GM13977 (cell line): Measurements from ENCODE around the gene SF1.
A peak's percentile ranks its signal among the peaks of the same experiment; 100 is the strongest.

Experiments used
- DNase-seq: peaks from one replicate; pipeline ENCODE4 v3.0.0; 2012; ENCODE audit warnings: low spot score
- CTCF ChIP-seq: IDR thresholded peaks from 2 replicates; pipeline ENCODE4 v1.5.1; 2012; ENCODE audit warnings: mild to moderate bottlenecking, control low read depth; ENCODE audit not compliant: insufficient read depth; ENCODE audit errors: extremely low read depth, missing control alignments
- in situ Hi-C: fragments of 300-500 bp; cut with MboI; formaldehyde crosslinking; loops from one replicate; pipeline ENCODE4 v1.12.0; 2022; ENCODE audit warnings: low sequenced_read_pairs, low pct_unique_long_range_greater_than_20kb, mixed read lengths, inconsistent platforms; ENCODE audit not compliant: unreplicated experiment

The SF1 gene

GRCh38 chr11:64788321-64789215 is 10.2 kb upstream of the SF1 start:
- peak; percentile 18 for DNase-seq
- in situ Hi-C loops, result no loop called here
- no peak for TF ChIP-seq CTCF

- TF ChIP-seq CTCF, result peak; percentile 84
- in situ Hi-C loops, result no loop called here
- peak; percentile 82 for DNase-seq
Measured at GRCh38 chr11:64787526-64788320, 9.4 kb upstream of the SF1 start.

- TF ChIP-seq CTCF, result no peak
- no peak for DNase-seq
- in situ Hi-C loops, result no loop called here
Measured at GRCh38 chr11:64786308-64786707, 8.0 kb upstream of the SF1 start.

GRCh38 chr11:64784813-64785581 is 6.7 kb upstream of the SF1 start:
- no peak for TF ChIP-seq CTCF

GRCh38 chr11:64778223-64778472 is 194 bp downstream of the SF1 start:
- no peak for TF ChIP-seq CTCF
- no peak for DNase-seq
- in situ Hi-C loops, result no loop called here

More at GRCh38 chr11:64784813-64785581, 6.7 kb upstream of the SF1 start:
- DNase-seq, result no peak
- in situ Hi-C loops, result no loop called here

- TF ChIP-seq CTCF, result no peak
- DNase-seq, result peak; percentile 95
- in situ Hi-C loops, result no loop called here
Measured at GRCh38 chr11:64777449-64778222, 706 bp downstream of the SF1 start.
